GM21619 (cell line): ENCODE data around the gene PAWR.

Source experiments
- ATAC-seq: cut with Tn5 transposase; IDR thresholded peaks from one replicate; pipeline ENCODE4 v1.9.1; 2021; ENCODE audit not compliant: unreplicated experiment

PAWR gene

DNA sequence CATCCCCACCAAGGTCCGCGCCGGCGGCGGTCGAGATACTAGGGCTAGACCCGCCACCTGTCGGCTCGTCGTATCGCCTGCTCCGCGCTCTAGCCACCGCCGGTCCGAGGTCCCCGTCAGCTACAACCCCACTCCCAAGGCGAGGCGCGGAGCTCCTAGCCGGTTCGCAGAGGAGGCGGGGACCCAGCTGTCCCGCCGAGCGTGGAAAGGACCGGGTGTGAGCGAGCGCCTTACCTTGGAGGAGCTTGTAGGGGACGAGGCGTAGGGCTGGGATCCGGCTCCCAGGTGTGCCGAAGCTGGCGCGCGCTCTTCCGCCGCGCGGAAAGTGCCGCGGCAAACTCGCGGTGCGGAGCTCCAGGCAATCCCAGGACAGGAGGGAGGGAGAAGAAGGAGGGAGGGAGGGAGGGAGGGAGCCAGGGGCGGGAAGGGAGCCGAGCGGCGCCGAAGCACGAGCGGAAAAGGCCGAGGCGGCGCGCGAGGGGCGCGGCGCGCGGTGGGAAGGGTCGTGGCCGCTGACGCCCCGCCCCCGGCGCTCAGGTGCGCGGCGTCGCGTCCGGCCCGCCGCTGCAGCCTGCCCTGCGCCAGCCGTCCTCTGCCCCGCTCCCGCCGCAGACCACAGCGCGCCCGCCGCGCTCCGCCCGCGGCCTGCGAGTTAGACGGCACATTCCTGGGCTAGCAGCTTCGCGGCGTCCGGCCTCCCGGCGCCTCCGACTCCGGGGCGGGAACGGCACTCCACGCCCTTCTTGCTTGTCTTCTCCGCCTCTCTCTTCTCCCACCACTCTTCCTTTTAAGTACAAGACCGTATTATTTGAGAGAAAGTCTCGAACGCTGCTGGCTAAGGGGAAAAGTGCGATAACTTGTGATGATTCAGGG lies at the start of gene PAWR:
Gene PAWR (minus strand): TSS at position 327 of the 873 bp plus-strand sequence. CDS start 720 bp downstream, outside the sequence.
- peak; percentile 53 for ATAC-seq

DNA sequence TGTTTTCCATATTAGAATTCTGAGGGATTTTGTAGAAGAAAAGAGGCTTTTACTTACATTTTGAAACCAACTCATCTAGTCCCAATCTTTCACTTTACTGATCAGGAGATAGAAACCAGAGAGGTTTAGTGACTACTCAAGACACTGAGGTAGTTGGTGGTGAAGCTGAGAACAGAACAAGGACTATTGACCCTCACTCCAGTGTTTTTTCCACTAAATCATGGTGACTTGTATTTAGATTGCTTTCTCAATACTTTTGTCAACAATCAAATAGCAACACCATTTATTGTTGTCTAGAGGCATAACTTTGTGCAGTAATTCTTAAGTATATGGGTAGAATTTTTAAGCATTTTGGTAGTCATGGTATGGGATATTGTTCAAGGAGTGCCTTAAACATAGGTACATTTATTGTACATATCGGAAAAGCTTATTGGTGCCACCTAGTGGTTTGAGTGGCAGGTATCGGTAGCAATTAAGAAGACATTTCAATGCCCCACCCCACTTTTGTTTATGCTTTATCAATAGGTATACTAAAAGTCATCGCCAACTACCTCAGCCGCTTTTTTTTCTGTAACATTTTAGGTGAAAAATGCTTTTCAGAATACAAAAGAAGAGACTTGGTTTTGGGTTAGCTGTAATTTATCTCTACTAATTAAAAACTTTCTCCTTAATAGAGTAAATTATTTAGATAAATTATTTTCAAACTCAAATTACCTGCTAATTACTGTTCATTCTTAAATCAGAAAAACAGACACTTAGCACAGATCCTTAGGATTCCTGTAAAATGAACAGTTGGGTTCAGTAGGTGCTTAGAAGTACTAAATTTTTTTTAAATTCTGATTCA lies 47.3 kb upstream of the PAWR start:
- ATAC-seq, result peak; percentile 80

DNA sequence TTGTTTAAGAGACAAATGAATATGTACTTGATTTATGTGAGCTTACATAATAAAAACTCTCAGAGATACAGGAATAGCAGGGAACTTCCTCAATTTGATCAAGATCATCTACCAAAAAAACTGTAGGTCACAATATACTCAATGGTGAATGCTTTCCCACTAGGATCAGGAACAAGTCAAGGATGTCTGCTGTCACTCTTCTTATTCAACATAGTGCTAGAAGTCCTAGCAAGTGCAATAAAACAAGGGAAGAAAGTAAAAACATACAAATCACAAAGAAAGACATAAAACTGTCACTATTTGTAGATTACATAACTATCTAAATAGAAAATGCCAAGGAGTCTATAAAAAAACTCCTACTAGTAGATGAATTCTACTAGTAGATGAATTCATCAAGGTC lies 41.9 kb upstream of the PAWR start:
- no peak for ATAC-seq

DNA sequence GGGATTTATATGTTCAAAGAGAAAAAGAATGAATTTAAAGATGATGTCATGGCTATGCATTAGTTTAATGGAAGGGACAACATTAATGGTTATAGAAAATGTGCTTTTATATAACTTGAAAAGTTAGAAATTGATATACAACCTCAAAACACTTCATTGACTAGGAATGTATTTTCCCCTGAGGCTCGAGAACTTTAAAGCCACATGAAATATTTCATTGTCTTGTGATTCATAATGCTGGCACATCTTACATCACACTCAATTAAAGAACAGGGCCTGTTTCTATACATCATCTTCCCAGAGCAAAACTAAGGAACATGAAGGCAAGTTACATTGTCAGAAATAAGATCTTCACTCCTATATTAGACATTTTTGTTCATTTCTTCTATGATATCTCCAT lies 35.2 kb upstream of the PAWR start:
- ATAC-seq, result no peak

DNA sequence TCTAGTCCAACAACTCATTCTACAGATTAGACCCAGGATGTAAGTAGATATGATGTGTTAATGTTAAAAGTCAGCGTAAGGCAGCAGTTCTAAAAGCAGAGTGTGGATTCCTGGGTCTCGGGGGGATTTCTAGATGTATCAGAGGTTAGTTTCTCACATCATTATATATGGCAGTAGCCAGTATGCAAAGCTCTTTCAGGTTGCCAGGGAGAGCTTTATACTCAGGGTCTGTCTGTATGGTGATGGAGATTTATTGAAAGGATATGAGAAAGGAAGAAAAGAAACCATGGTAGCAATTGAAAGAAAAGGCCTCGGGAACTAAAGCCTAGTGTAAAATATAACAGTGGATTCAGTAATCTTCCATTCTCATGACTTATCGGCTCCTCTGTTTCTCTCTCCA lies 26.2 kb upstream of the PAWR start:
- ATAC-seq, result no peak

DNA sequence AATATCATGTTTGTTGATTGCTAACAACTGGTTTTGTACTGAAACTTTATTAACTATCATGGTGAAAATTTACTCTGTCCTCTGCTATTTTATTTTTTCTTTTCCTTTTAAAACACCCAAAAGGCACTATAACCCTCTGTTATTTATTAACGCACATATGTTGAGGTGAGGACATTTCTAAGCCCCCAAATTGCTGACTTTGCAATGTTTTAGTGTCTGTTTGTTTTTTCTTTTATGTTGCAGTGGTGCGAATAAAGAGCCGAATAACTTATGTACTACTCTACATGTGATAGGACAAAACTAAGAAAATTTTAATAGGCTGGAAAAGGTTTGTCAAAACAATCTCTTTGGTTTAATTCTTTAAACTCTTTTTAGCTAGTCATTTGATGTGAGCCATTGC lies 24.5 kb upstream of the PAWR start:
- ATAC-seq, result no peak

- ATAC-seq, result no peak
Observed at GRCh38 chr12:79710707-79711483, 20.1 kb upstream of the PAWR start.

DNA sequence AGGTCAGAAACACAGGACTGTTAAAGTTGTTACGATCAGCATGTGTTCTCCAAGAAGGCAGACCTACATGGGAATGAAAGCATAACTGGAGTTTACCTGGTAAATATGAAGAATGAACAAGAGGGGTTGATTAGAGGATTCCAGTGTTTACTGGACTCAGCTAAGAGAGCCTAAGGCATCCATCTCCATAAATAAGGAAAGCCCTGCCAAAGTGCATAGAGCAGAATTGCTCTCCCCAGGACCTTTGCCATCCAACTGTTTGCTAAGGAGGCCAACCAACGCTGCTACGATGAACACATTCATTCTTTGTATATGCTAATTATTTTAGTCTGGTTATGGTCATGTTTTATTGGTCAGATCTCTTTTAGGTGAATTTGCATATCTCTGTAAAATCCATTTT lies 17.1 kb upstream of the PAWR start:
- ATAC-seq, result no peak

- ATAC-seq, result no peak
Observed at GRCh38 chr12:79706676-79707075, 15.9 kb upstream of the PAWR start.

DNA sequence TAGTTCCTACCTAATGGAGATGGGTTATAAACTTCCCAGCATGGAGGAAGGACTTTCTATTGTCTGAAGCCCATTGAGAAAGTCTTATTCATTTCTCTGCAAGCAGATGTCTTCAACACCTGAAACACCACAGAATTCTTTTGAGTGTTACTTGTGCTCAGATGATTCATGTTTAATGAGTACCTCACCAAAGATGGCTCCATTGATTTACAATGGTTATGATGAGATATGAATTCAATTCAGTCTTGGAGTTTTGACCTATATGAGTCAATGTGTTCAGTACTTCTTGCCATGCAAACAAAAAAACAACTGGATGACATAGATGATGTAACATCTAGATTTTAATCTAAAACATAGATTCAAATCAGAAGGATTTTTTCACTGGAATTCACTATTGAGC lies 15.4 kb upstream of the PAWR start:
- no peak for ATAC-seq

GRCh38 chr12:79698966-79699365 lies 8.2 kb upstream of the PAWR start:
- ATAC-seq, result no peak

DNA sequence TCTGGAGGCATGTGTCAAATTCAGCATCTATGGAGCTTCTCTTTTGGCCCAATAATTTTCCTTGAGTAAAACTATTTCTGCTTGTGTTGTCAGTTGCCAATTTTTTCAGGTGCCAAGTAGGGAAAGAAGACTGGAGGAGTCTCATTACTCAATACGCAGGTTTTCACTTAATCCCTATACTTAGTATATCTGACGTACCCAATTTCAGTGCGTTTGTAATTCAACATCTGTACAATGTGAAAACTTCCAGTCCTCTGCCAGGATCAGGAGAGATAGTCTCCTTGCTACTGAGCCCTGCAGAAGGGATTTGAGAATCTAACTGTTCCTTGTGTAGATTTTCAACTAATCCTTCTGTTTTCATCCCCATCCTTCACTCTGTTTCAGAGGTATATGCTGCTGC lies 5.7 kb upstream of the PAWR start:
- no peak for ATAC-seq

GRCh38 chr12:79692860-79693577 lies 2.3 kb upstream of the PAWR start:
- no peak for ATAC-seq

GRCh38 chr12:79691511-79692248 lies 916 bp upstream of the PAWR start:
- ATAC-seq, result no peak

DNA sequence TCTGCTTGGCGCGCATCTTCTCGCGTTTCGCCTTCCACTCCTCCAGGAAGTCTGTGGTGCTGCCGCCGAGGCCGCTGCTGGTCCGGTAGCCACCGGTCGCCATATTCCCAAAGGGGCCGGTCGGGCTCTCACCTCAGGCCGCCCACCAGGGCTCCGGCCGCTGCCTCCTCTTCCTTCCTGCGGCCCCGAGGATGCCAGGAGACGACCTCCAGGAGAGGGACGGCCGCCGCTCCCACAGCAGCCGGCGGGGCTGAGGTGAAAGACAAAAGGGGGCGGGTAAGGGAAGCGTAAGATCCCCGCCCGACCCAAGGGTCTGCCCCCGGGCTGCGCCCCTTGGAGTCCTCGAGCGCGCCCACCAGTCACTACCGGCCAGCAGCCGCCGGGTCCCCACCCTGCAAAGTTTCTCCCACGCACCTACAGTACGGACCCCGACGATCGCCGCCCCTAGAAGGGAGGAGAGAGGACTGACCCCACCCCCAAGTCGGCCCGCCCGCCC lies 574 bp downstream of the PAWR start:
- ATAC-seq, result peak; percentile 31

GRCh38 chr12:79689477-79690141 lies 1.2 kb downstream of the PAWR start:
- ATAC-seq, result peak; percentile 26

DNA sequence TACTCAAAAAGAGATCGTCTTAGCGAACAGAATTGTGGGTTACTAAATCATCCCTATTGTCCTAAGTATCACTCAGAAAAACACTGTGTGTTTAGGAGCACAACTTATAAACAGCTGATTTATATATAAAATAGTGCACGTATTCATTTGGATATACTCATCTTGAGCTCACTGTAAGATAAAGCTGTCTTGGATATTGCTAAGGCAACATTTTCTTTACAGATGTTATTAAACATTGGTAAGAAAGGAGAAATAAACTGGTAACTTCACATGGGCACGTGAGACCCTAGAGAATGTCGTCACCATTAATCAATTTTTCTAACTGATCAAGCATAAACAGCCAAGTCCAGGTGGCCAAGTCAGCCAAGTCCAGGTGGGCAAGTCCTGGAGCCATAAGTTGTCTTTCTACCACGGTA lies 1.7 kb downstream of the PAWR start:
- ATAC-seq, result no peak

DNA sequence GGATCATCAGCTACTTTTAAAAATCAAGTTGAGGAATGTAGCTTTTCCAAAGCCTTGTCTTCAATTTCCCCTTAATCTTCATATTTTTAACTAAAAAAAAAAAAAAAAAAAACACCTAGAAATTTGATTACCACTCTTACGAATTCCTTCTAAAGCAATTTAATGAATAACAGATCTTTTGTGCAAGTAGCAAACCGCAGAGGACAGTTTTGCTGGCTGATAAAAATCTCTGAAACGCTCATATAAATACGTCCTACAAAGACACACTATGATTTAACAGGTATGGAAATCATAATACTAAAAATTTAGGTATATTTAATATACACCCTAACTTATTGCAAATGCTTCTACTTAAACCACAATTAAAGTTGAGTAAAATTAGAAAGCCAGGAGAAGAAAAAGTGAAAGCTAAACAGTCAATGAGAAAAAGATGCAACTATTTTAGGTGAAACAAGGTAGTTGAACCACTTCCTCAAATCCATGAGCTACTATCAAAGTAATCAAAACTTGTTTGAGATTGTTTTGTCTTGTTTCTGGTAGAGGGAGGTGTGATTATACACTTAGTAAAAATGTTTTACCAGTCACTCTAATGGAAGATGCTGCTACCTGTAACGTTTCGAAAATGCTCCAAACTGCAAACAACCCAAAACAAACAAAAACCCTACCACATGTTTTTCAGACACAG lies 2.2 kb downstream of the PAWR start:
- no peak for ATAC-seq
